Measurements from ENCODE around the gene STAG1. TPM values are rescaled to one million over a fixed set of nuclear protein-coding genes. Genes with fewer than 3 reads are reported as not detected.

The STAG1 gene
- total and polyA plus RNA-seq, 2 experiments from 2014 or later = 9.0 to 21.9 TPM

DNA sequence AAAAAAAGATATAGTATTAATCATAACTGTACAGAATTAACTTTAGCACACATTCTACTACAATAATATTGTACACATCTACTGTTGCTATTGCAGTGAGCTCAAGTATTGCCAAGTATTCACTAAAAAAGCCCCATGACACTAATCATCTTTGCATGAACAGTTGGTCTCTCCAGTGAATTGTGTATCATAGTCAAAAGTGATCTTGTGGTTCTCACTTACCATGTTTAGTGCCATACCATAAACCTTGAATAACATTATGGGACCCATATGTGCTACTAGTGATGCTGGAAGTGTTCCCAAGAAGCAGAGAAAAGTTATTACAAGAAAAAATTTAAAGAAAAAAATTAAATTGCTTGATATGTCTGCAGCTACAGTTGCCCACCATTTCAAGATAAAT lies 324.9 kb downstream of the STAG1 start (continued):
- TF ChIP-seq, protein P1, sequence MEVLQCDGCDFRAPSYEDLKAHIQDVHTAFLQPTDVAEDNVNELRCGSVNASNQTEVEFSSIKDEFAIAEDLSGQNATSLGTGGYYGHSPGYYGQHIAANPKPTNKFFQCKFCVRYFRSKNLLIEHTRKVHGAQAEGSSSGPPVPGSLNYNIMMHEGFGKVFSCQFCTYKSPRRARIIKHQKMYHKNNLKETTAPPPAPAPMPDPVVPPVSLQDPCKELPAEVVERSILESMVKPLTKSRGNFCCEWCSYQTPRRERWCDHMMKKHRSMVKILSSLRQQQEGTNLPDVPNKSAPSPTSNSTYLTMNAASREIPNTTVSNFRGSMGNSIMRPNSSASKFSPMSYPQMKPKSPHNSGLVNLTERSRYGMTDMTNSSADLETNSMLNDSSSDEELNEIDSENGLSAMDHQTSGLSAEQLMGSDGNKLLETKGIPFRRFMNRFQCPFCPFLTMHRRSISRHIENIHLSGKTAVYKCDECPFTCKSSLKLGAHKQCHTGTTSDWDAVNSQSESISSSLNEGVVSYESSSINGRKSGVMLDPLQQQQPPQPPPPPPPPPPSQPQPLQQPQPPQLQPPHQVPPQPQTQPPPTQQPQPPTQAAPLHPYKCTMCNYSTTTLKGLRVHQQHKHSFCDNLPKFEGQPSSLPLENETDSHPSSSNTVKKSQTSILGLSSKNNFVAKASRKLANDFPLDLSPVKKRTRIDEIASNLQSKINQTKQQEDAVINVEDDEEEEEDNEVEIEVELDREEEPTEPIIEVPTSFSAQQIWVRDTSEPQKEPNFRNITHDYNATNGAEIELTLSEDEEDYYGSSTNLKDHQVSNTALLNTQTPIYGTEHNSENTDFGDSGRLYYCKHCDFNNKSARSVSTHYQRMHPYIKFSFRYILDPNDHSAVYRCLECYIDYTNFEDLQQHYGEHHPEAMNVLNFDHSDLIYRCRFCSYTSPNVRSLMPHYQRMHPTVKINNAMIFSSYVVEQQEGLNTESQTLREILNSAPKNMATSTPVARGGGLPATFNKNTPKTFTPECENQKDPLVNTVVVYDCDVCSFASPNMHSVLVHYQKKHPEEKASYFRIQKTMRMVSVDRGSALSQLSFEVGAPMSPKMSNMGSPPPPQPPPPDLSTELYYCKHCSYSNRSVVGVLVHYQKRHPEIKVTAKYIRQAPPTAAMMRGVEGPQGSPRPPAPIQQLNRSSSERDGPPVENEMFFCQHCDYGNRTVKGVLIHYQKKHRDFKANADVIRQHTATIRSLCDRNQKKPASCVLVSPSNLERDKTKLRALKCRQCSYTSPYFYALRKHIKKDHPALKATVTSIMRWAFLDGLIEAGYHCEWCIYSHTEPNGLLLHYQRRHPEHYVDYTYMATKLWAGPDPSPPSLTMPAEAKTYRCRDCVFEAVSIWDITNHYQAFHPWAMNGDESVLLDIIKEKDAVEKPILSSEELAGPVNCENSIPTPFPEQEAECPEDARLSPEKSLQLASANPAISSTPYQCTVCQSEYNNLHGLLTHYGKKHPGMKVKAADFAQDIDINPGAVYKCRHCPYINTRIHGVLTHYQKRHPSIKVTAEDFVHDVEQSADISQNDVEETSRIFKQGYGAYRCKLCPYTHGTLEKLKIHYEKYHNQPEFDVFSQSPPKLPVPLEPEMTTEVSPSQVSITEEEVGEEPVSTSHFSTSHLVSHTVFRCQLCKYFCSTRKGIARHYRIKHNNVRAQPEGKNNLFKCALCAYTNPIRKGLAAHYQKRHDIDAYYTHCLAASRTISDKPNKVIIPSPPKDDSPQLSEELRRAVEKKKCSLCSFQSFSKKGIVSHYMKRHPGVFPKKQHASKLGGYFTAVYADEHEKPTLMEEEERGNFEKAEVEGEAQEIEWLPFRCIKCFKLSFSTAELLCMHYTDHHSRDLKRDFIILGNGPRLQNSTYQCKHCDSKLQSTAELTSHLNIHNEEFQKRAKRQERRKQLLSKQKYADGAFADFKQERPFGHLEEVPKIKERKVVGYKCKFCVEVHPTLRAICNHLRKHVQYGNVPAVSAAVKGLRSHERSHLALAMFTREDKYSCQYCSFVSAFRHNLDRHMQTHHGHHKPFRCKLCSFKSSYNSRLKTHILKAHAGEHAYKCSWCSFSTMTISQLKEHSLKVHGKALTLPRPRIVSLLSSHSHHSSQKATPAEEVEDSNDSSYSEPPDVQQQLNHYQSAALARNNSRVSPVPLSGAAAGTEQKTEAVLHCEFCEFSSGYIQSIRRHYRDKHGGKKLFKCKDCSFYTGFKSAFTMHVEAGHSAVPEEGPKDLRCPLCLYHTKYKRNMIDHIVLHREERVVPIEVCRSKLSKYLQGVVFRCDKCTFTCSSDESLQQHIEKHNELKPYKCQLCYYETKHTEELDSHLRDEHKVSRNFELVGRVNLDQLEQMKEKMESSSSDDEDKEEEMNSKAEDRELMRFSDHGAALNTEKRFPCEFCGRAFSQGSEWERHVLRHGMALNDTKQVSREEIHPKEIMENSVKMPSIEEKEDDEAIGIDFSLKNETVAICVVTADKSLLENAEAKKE (CRISPR knock-in tag; IDR thresholded peaks at IDR 0.05) = no peak
- TF ChIP-seq CREB1 (CRISPR knock-in tag; IDR thresholded peaks at IDR 0.05; ENCODE audit: low read depth) (no peak), EZH2phosphoT487 (IDR thresholded peaks at IDR 0.05; ENCODE audit: unreplicated experiment) (no peak), ZNF331 (CRISPR knock-in tag; IDR thresholded peaks at IDR 0.05; ENCODE audit: low read depth) (no peak), ZNF114 (CRISPR knock-in tag; IDR thresholded peaks at IDR 0.05) (no peak)
- TF ChIP-seq, protein P2, sequence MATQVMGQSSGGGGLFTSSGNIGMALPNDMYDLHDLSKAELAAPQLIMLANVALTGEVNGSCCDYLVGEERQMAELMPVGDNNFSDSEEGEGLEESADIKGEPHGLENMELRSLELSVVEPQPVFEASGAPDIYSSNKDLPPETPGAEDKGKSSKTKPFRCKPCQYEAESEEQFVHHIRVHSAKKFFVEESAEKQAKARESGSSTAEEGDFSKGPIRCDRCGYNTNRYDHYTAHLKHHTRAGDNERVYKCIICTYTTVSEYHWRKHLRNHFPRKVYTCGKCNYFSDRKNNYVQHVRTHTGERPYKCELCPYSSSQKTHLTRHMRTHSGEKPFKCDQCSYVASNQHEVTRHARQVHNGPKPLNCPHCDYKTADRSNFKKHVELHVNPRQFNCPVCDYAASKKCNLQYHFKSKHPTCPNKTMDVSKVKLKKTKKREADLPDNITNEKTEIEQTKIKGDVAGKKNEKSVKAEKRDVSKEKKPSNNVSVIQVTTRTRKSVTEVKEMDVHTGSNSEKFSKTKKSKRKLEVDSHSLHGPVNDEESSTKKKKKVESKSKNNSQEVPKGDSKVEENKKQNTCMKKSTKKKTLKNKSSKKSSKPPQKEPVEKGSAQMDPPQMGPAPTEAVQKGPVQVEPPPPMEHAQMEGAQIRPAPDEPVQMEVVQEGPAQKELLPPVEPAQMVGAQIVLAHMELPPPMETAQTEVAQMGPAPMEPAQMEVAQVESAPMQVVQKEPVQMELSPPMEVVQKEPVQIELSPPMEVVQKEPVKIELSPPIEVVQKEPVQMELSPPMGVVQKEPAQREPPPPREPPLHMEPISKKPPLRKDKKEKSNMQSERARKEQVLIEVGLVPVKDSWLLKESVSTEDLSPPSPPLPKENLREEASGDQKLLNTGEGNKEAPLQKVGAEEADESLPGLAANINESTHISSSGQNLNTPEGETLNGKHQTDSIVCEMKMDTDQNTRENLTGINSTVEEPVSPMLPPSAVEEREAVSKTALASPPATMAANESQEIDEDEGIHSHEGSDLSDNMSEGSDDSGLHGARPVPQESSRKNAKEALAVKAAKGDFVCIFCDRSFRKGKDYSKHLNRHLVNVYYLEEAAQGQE (IDR thresholded peaks at IDR 0.05; ENCODE audit: unreplicated experiment) = no peak

DNA sequence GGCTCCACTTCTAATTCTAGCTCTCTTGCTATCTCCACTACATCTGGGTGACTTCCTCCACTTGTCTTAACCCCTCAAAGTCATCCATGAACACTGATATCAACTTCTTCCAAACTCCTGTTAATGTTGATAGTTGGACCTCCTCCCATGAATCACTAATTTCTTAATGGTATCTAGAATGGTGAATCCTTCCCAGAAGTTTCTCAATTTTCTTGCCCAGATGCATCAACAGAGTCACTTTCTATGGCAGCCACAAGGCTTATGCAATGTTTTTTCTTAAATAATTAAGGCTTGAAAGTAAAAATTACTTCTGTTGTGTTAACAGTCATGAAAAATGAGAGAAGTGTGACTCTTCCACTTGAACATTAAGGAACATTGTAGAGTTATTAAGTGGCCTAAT lies 337.7 kb downstream of the STAG1 start:
- Histone ChIP-seq H3K4me3 (no peak overlapping the region), H3K9me2 (ENCODE audit: insufficient read depth) (no peaks in the 10 kb centered on the region; the same call in 1 of the 2 replicates), H3K27ac (ENCODE audit: low read depth) (no peak overlapping the region), H3K4me1 (ENCODE audit: insufficient read depth) (no peaks in the 10 kb centered on the region), H3K36me3 (ENCODE audit: insufficient read depth) (no peaks in the 10 kb centered on the region), H2AFZ (no peak overlapping the region), H3K79me2 (replicated peaks; ENCODE audit: insufficient read depth) (no peaks in the 10 kb centered on the region), H3K27me3 (ENCODE audit: insufficient read depth) (no peaks in the 10 kb centered on the region), H4K20me1 (replicated peaks; ENCODE audit: insufficient read depth) (no peaks in the 10 kb centered on the region), H3F3A (replicated peaks; ENCODE audit: low read depth) (no peaks in the 10 kb centered on the region), H3K4me2 (no peak overlapping the region)
- ATAC-seq (no peak), DNase-seq (ENCODE audit: low spot score) (no peak)
- TF ChIP-seq, protein P3, sequence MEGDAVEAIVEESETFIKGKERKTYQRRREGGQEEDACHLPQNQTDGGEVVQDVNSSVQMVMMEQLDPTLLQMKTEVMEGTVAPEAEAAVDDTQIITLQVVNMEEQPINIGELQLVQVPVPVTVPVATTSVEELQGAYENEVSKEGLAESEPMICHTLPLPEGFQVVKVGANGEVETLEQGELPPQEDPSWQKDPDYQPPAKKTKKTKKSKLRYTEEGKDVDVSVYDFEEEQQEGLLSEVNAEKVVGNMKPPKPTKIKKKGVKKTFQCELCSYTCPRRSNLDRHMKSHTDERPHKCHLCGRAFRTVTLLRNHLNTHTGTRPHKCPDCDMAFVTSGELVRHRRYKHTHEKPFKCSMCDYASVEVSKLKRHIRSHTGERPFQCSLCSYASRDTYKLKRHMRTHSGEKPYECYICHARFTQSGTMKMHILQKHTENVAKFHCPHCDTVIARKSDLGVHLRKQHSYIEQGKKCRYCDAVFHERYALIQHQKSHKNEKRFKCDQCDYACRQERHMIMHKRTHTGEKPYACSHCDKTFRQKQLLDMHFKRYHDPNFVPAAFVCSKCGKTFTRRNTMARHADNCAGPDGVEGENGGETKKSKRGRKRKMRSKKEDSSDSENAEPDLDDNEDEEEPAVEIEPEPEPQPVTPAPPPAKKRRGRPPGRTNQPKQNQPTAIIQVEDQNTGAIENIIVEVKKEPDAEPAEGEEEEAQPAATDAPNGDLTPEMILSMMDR (conservative IDR thresholded peaks at IDR 0.05; ENCODE audit: low read depth in 2 of 2) = no peak
- TF ChIP-seq JUNB (IDR thresholded peaks at IDR 0.05; ENCODE audit: unreplicated experiment) (no peak), ZNF114 (CRISPR knock-in tag; IDR thresholded peaks at IDR 0.05) (no peak)
- Mint-ChIP-seq H3K36me3 (ENCODE audit: low read depth) (no peaks in the 10 kb centered on the region; the same call in 1 of the 3 replicates), H3K9me3 (no peaks in the 10 kb centered on the region), H3K4me1 (no peaks in the 10 kb centered on the region), H3K27me3 (ENCODE audit: insufficient read depth, low read depth, poor library complexity) (peaks cover 2% of the 10 kb centered on the region), H3K4me3 (no peak overlapping the region), H3K27ac (no peak overlapping the region)
